CD14-positive monocyte (primary cell): Measurements from ENCODE around the gene ATP1A2. TPM values are rescaled to one million over a fixed set of nuclear protein-coding genes. Genes with fewer than 3 reads are reported as not detected.
A peak's percentile ranks its signal among the peaks of the same experiment; 100 is the strongest.

Experiments used
- DNase-seq, 3 donors: peaks; one replicate each; pipeline ENCODE4 v3.0.0-alpha.2; 2011 to 2022
- H2AFZ ChIP-seq: 2 replicates; pipeline ENCODE4 v1.6.0; 2012; ENCODE audit warnings: mild to moderate bottlenecking, low read depth, low read length, inconsistent platforms; ENCODE audit not compliant: insufficient read depth, poor library complexity, severe bottlenecking
- H3K27ac ChIP-seq, 2 donors: 1 replicate in 1 of 2; 2 replicates in 1 of 2; pipeline ENCODE4 v1.5.1; 2012 to 2013; ENCODE audit warnings: low read length in 2 of 2, control low read depth in 1 of 2, inconsistent platforms in 1 of 2, low read depth in 1 of 2, mild to moderate bottlenecking in 1 of 2
- H3K27me3 ChIP-seq, 2 donors: one replicate each; pipeline versions ENCODE4 v1.6.0 to v1.6.1; 2011 to 2013; ENCODE audit warnings: low read length in 2 of 2; ENCODE audit not compliant: control insufficient read depth in 2 of 2, insufficient read depth in 2 of 2
- H3K36me3 ChIP-seq, 2 donors: replicated peaks in 1 of 2; 1 replicate in 1 of 2; 2 replicates in 1 of 2; pipeline versions ENCODE4 v1.5.1 to v1.6.1; 2012 to 2013; ENCODE audit warnings: low read length in 2 of 2, control low read depth in 1 of 2, inconsistent platforms in 1 of 2, mild to moderate bottlenecking in 1 of 2; ENCODE audit not compliant: insufficient read depth in 2 of 2, control insufficient read depth in 1 of 2
- H3K4me1 ChIP-seq, 2 donors: 1 replicate in 1 of 2; 2 replicates in 1 of 2; pipeline versions ENCODE4 v1.5.1 to v1.6.1; 2012 to 2013; ENCODE audit warnings: low read length in 2 of 2, control low read depth in 1 of 2, inconsistent platforms in 1 of 2, mild to moderate bottlenecking in 1 of 2, moderate library complexity in 1 of 2; ENCODE audit not compliant: insufficient read depth in 2 of 2, control insufficient read depth in 1 of 2
- H3K4me2 ChIP-seq: replicated peaks from 2 replicates; pipeline ENCODE3; 2012; ENCODE audit warnings: low read length, moderate library complexity, mild to moderate bottlenecking; ENCODE audit not compliant: poor library complexity, severe bottlenecking; ENCODE audit errors: extremely low read depth
- H3K4me3 ChIP-seq, 3 experiments: fragments of 200-600 bp in 1 of 3; sonication (generic) in 1 of 3; replicated peaks in 1 of 3; 1 replicate in 2 of 3; 2 replicates in 1 of 3; pipeline ENCODE4 v1.5.1; 2011 to 2013; ENCODE audit warnings: low read length in 3 of 3, mild to moderate bottlenecking in 3 of 3, control low read depth in 2 of 3, low read depth in 2 of 3, inconsistent platforms in 1 of 3, moderate library complexity in 1 of 3
- H3K79me2 ChIP-seq: 2 replicates; pipeline ENCODE4 v1.6.0; 2012; ENCODE audit warnings: mild to moderate bottlenecking, control low read depth, inconsistent platforms, low read length, moderate library complexity; ENCODE audit not compliant: insufficient read depth
- H3K9ac ChIP-seq: 2 replicates; pipeline ENCODE4 v1.6.0; 2017; ENCODE audit warnings: low read length, mild to moderate bottlenecking; ENCODE audit not compliant: insufficient read depth, poor library complexity, severe bottlenecking
- H3K9me3 ChIP-seq, 2 donors: replicated peaks in 1 of 2; 1 replicate in 1 of 2; 2 replicates in 1 of 2; pipeline versions ENCODE4 v1.5.1 to v1.6.1; 2012 to 2013; ENCODE audit warnings: low read length in 2 of 2, control low read depth in 1 of 2; ENCODE audit not compliant: control insufficient read depth in 1 of 2, insufficient read depth in 1 of 2
- H4K20me1 ChIP-seq: 2 replicates; pipeline ENCODE4 v1.6.0; 2012; ENCODE audit warnings: mild to moderate bottlenecking, low read length, control low read depth, moderate library complexity; ENCODE audit not compliant: insufficient read depth
- H3K27ac Mint-ChIP-seq, 7 donors: one replicate each; pipeline ENCODE4 v1.8.0; 2020; ENCODE audit warnings: mild to moderate bottlenecking in 7 of 7, mixed read lengths in 7 of 7, moderate library complexity in 6 of 7, inconsistent platforms in 2 of 7
- H3K27me3 Mint-ChIP-seq, 3 donors: one replicate each; pipeline ENCODE4 v1.8.0; 2021 to 2022; ENCODE audit warnings: low read depth in 3 of 3, mild to moderate bottlenecking in 3 of 3, mixed read lengths in 3 of 3, moderate library complexity in 3 of 3, inconsistent platforms in 1 of 3
- H3K36me3 Mint-ChIP-seq, 2 donors: one replicate each; pipeline ENCODE4 v1.8.0; 2020; ENCODE audit warnings: mixed read lengths in 2 of 2, inconsistent platforms in 1 of 2, mild to moderate bottlenecking in 1 of 2
- H3K4me1 Mint-ChIP-seq: one replicate; pipeline ENCODE4 v1.8.0; 2020; ENCODE audit warnings: mild to moderate bottlenecking, mixed read lengths
- H3K4me3 Mint-ChIP-seq, 2 donors: one replicate each; pipeline ENCODE4 v1.8.0; 2020; ENCODE audit warnings: mild to moderate bottlenecking in 2 of 2, mixed read lengths in 2 of 2, moderate library complexity in 1 of 2
- H3K9me3 Mint-ChIP-seq, 7 donors: one replicate each; pipeline ENCODE4 v1.8.0; 2020 to 2022; ENCODE audit warnings: mixed read lengths in 7 of 7, mild to moderate bottlenecking in 6 of 7, moderate library complexity in 6 of 7, inconsistent platforms in 2 of 7
- CTCF ChIP-seq: fragments of 200-600 bp; IDR thresholded peaks from one replicate; pipeline ENCODE4 v1.8.0; 2022; ENCODE audit warnings: antibody characterized with exemption, mild to moderate bottlenecking
- WGBS: methylation state at CpG from one replicate; pipeline ENCODE4 v1.1.5; 2013; ENCODE audit warnings: missing lambda C conversion rate; ENCODE audit not compliant: insufficient coverage; 5-methylcytosine and 5-hydroxymethylcytosine counted together
- intact Hi-C, 2 donors: fragments of 100-400 bp; cut with micrococcal nuclease; formaldehyde crosslinking; loops; one replicate each; pipeline versions ENCODE4 v1.15.0 to v1.15.1; 2023
- polyA plus RNA-seq, 3 donors: library from polyadenylated mRNA; depleted of rRNA in 1 of 3; unstranded in 2 of 3; stranded (reverse) in 1 of 3; fragments of 300-500 nt in 2 of 3; fragments of >200 nt in 1 of 3; fragmentation: Illumina TruSeq in 2 of 3; gene quantifications; 1 replicate in 2 of 3; 2 replicates in 1 of 3; pipeline ENCODE4 v1.2.3, GENCODE V29; 2012 to 2021

The ATP1A2 gene
- polyA plus RNA-seq, 3 donors, result 0.03 TPM; not detected in 2

GRCh38 chr1:160107512-160107911 lies 8.0 kb upstream of the ATP1A2 start:
- H3K36me3 Mint-ChIP-seq, result no peaks in the 10 kb centered on the region
- Histone ChIP-seq H3K36me3 (no peaks in the 10 kb centered on the region), H3K27ac (no peak overlapping the region), H3K9me3 (no peaks in the 10 kb centered on the region), H3K4me3 (no peak overlapping the region), H3K4me1 (peaks cover 31 to 42% of the 10 kb centered on the region in 2 donors), H3K4me2 (no peak overlapping the region), H3K27me3 (no peaks in the 10 kb centered on the region), H2AFZ (no peak overlapping the region), H3K79me2 (no peaks in the 10 kb centered on the region), H4K20me1 (no peaks in the 10 kb centered on the region), H3K9ac (no peak overlapping the region)
- H3K9me3 Mint-ChIP-seq, result peaks cover 0 to 3% (median 0%) of the 10 kb centered on the region in 7 donors
- H3K27ac Mint-ChIP-seq, result no peak overlapping the region
- peak overlapping the region in 1 of 2 donors; percentile 10 for H3K4me3 Mint-ChIP-seq
- no peak for DNase-seq
- H3K4me1 Mint-ChIP-seq, result peaks cover 37% of the 10 kb centered on the region
- intact Hi-C loops, result loop anchor here in 1 of 2 donors (10.0 kb wide), 3 partner anchors 87 to 177 kb away; partner anchors contain the start of genes CASQ1 and PEX19
- peaks cover 4 to 16% (median 8%) of the 10 kb centered on the region in 3 donors for H3K27me3 Mint-ChIP-seq
- 100% methylated on average over 1 of the region's 1 CpG for WGBS
- no peak for TF ChIP-seq CTCF

- intact Hi-C loops, result loop anchor here in 1 of 2 donors (10.0 kb wide), 3 partner anchors 86 to 176 kb away; partner anchors contain the start of genes CASQ1 and PEX19
- H3K9ac ChIP-seq, result no peak overlapping the region
- 75% methylated on average over 3 of the region's 6 CpGs for WGBS
- H3K36me3 Mint-ChIP-seq, result no peaks in the 10 kb centered on the region
- H3K4me2 ChIP-seq, result no peak overlapping the region
- no peaks in the 10 kb centered on the region for H3K36me3 ChIP-seq
- H3K9me3 Mint-ChIP-seq, result peaks cover 0 to 3% (median 0%) of the 10 kb centered on the region in 7 donors
- no peak overlapping the region for H2AFZ ChIP-seq
- no peak overlapping the region for H3K27ac ChIP-seq
- peak; percentile 69 for TF ChIP-seq CTCF
- peaks cover 21% of the 10 kb centered on the region for H3K4me1 Mint-ChIP-seq
- H3K79me2 ChIP-seq, result no peaks in the 10 kb centered on the region
- H3K27ac Mint-ChIP-seq, result peak overlapping the region in 1 of 7 donors; percentile 37
- no peaks in the 10 kb centered on the region for H4K20me1 ChIP-seq
- H3K27me3 Mint-ChIP-seq, result peaks cover 4 to 16% (median 8%) of the 10 kb centered on the region in 3 donors
- H3K4me3 ChIP-seq, result no peak overlapping the region
- H3K27me3 ChIP-seq, result no peaks in the 10 kb centered on the region
- H3K9me3 ChIP-seq, result no peaks in the 10 kb centered on the region
- DNase-seq, result peak; percentile 59 to 68 (median 66)
- no peak overlapping the region for H3K4me3 Mint-ChIP-seq
- H3K4me1 ChIP-seq, result peaks cover 15 to 26% of the 10 kb centered on the region in 2 donors
These were observed 6.5 kb upstream of the ATP1A2 start for GRCh38 chr1:160108888-160109662.
